Adrenal gland (tissue), 19 donors: Measurements from ENCODE around the gene LDHAL6A. TPM values are rescaled to one million over a fixed set of nuclear protein-coding genes. Genes with fewer than 3 reads are reported as not detected.
"Not testable (repeated sequence)": the region's sequence is repeated elsewhere in the genome, so short reads cannot be mapped to it uniquely, and the experiment has no call there.

ENCODE experiments used
- DNase-seq, 7 donors: peaks; one replicate each; pipeline ENCODE4 v3.0.0-alpha.2; 2019 to 2020
- H3K27ac ChIP-seq, 5 donors: fragments of 200-600 bp; sonication (generic) in 4 of 5; 1 replicate in 3 of 5; 2 replicates in 2 of 5; pipeline versions ENCODE4 v1.5.1 to v1.8.0; 2016 to 2020; ENCODE audit warnings: mild to moderate bottlenecking in 1 of 5
- H3K27me3 ChIP-seq: fragments of 200-600 bp; 2 replicates; pipeline ENCODE4 v1.8.0; 2021
- H3K36me3 ChIP-seq, 2 donors: fragments of 200-600 bp; replicated peaks in 1 of 2; 1 replicate in 1 of 2; 2 replicates in 1 of 2; pipeline versions ENCODE4 v1.5.1 to v1.8.0; 2018 to 2022
- H3K4me1 ChIP-seq, 2 donors: fragments of 200-600 bp; replicated peaks in 1 of 2; 1 replicate in 1 of 2; 2 replicates in 1 of 2; pipeline versions ENCODE4 v1.5.1 to v1.8.0; 2018 to 2021
- H3K4me3 ChIP-seq, 4 donors: fragments of 200-600 bp; sonication (generic) in 3 of 4; one replicate each; pipeline ENCODE4 v1.5.1; 2016 to 2018
- H3K9me3 ChIP-seq, 3 donors: fragments of 200-600 bp; sonication (generic) in 1 of 3; replicated peaks in 1 of 3; 1 replicate in 2 of 3; 2 replicates in 1 of 3; pipeline versions ENCODE4 v1.5.1 to v1.8.0; 2016 to 2021
- POLR2A ChIP-seq, 2 donors: fragments of 450-650 bp; IDR thresholded peaks; one replicate each; pipeline ENCODE4 v1.6.1; 2017; ENCODE audit warnings: antibody characterized with exemption in 2 of 2, mild to moderate bottlenecking in 2 of 2, moderate library complexity in 1 of 2
- WGBS, 4 donors: extraction: QIAGEN DNeasy Blood & Tissue Kit in 2 of 4; methylation state at CpG; one replicate each; pipeline versions ENCODE4 v1.1.5 to v1.1.7; 2013 to 2017; 5-methylcytosine and 5-hydroxymethylcytosine counted together
- intact Hi-C, 2 donors: fragments of 100-400 bp; cut with DNase I; formaldehyde crosslinking; loops; one replicate each; pipeline versions ENCODE4 v1.14.1 to v1.15.0; 2022 to 2023
- long read RNA-seq, 10 donors: library from polyadenylated mRNA in 3 of 10; unstranded in 2 of 10; stranded (forward) in 1 of 10; transcript quantifications; one replicate each; pipeline ENCODE4 v2.0.0 and lab custom pipeline, GENCODE V29; 2021 to 2026
- polyA plus RNA-seq, 3 donors: library from polyadenylated mRNA; stranded (reverse); fragments of 200-250 nt in 2 of 3; fragments of 350-450 nt in 1 of 3; fragmentation: Illumina TruSeq in 1 of 3; extraction: RNeasy Lipid Tissue Mini Kit (QIAGEN cat#74804) in 1 of 3; gene quantifications; one replicate each; pipeline ENCODE4 v1.2.3, GENCODE V29; 2013 to 2014
- total RNA-seq, 9 donors: library from RNA; depleted of rRNA in 4 of 9; stranded (reverse); fragments of >200 nt in 4 of 9; fragments of 120-200 nt in 1 of 9; fragmentation: NEBNext Ultra II Directional in 1 of 9; extraction: Animal tissue kit (Norgen Biotek cat#: 25700) in 1 of 9; gene quantifications; one replicate each; pipeline versions ENCODE4 v1.1.0 to v1.2.4, GENCODE V29; 2013 to 2023
- TF ChIP-seq, protein P1 (sequence below), 6 experiments: fragments of 450-650 bp in 4 of 6; fragments of 200-600 bp in 2 of 6; sonication (generic) in 1 of 6; IDR thresholded peaks; 1 replicate in 5 of 6; 2 replicates in 1 of 6; pipeline versions ENCODE4 v1.5.1 to v1.8.0; 2016 to 2021; ENCODE audit warnings: antibody characterized with exemption in 6 of 6, mild to moderate bottlenecking in 2 of 6, moderate library complexity in 1 of 6
- donor health status: healthy with polysubstance abuse.
- donor health status: Bipolar disorder and iron deficiency.
- donor health status: DM: yes; HTN: yes; CAD: no.
- donor health status: DM: no; HTN: no; CAD: no.
- donor health status: DM: no; HTN: no; CAD: no.
- donor health status: DM: yes; HTN: yes; CAD: no.

The LDHAL6A gene
- total RNA-seq (1 to 10 TPM in 1 of 9 donors, not detected in 8; 1.4 TPM), polyA plus RNA-seq (under 1 TPM in 2 of 3 donors, not detected in 1; 0.08 to 0.13 TPM)
- long read RNA-seq, donor 1, partial matches to known transcripts, result 272 of 277 reads
- long read RNA-seq, donor 1, other reads (novel, unspliced or antisense), result 5 of 277 reads
- long read RNA-seq, donor 2, partial matches to known transcripts, result 323 of 428 reads
- long read RNA-seq, donor 2, other reads (novel, unspliced or antisense), result 105 of 428 reads
- long read RNA-seq, donor 3, partial matches to known transcripts, result 114 of 216 reads
- long read RNA-seq, donor 3, other reads (novel, unspliced or antisense), result 102 of 216 reads
- long read RNA-seq, donor 4, result 0 reads
- long read RNA-seq, donor 5, result 0 reads
- long read RNA-seq, donor 6, partial matches to known transcripts, result 0 of 1 reads
- long read RNA-seq, donor 6, other reads (novel, unspliced or antisense), result 1 of 1 reads
- long read RNA-seq, donor 7, partial matches to known transcripts, result 137 of 137 reads
- long read RNA-seq, donor 7, other reads (novel, unspliced or antisense), result 0 of 137 reads
- long read RNA-seq, donor 8, partial matches to known transcripts, result 286 of 296 reads
- long read RNA-seq, donor 8, other reads (novel, unspliced or antisense), result 9 of 296 reads
- long read RNA-seq, donor 9, partial matches to known transcripts, result 256 of 262 reads
- long read RNA-seq, donor 9, other reads (novel, unspliced or antisense), result 6 of 262 reads
- long read RNA-seq, donor 10, result 0 reads

DNA sequence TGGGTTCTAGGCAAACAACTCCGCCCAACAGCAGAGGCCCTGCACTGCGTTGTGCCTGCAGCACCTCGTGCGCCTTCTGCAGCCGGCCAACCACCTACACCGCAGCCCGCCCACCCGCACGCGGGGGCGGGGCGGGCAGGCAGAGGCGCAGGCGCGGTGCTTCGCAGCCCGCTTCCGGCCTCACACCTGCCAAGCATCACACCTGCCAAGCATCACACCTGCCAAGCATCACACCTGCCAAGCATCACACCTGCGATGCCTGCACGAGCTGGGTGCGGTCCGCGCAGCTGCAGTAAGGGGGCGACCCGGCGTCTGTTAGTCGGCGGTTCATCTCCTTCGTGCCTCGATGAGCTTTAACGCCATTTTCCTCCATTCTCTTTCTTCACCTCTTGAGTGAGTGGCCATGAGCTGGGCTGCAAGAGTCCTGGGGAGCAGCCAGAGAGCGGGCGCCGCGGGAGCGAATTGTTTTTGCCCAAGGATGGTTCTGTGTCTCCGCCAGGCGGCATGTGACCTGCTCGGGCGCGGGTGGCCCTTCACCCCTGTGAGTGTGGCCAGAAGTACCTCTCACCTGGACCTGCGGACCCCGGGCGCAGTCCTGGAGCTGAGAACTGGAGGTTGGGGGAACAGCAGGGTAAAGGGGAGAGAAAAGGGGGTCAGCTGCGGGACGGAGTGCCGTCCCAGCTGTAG, at the start of gene LDHAL6A:
Gene LDHAL6A, plus strand, starts transcription at position 171 of the 687 bp plus-strand sequence. CDS start 825 bp downstream, outside the sequence.
- Histone ChIP-seq H3K27ac (no peak within 1 kb of the TSS), H3K4me3 (no peak within 1 kb of the TSS), H3K9me3 (no peaks in the 10 kb centered on the region), H3K4me1 (peaks cover 0 to 3% of the 10 kb centered on the region in 2 donors), H3K27me3 (peaks cover 11% of the 10 kb centered on the region), H3K36me3 (no peaks in the 10 kb centered on the region)
- TF ChIP-seq, protein P1, sequence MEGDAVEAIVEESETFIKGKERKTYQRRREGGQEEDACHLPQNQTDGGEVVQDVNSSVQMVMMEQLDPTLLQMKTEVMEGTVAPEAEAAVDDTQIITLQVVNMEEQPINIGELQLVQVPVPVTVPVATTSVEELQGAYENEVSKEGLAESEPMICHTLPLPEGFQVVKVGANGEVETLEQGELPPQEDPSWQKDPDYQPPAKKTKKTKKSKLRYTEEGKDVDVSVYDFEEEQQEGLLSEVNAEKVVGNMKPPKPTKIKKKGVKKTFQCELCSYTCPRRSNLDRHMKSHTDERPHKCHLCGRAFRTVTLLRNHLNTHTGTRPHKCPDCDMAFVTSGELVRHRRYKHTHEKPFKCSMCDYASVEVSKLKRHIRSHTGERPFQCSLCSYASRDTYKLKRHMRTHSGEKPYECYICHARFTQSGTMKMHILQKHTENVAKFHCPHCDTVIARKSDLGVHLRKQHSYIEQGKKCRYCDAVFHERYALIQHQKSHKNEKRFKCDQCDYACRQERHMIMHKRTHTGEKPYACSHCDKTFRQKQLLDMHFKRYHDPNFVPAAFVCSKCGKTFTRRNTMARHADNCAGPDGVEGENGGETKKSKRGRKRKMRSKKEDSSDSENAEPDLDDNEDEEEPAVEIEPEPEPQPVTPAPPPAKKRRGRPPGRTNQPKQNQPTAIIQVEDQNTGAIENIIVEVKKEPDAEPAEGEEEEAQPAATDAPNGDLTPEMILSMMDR (IDR thresholded peaks at IDR 0.05), result no peak
- TF ChIP-seq POLR2A (IDR thresholded peaks at IDR 0.05), result no peak
- DNase-seq, result no peak
- intact Hi-C loops, result no loop called here
- 48 to 85% (median 66%) methylated on average over 26 to 47 of the region's 47 CpGs for WGBS, 4 donors

DNA sequence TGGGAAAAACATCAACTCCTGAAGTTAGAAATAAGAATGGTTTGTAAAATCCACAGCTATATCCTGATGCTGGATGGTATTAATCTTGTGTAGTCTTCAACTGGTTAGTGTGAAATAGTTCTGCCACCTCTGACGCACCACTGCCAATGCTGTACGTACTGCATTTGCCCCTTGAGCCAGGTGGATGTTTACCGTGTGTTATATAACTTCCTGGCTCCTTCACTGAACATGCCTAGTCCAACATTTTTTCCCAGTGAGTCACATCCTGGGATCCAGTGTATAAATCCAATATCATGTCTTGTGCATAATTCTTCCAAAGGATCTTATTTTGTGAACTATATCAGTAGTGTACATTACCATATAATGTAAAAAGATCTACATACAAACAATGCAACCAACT, 48.3 kb upstream of the LDHAL6A start:
- not testable (repeated sequence) for H3K4me1 ChIP-seq, H3K27me3 ChIP-seq, H3K9me3 ChIP-seq, H3K4me3 ChIP-seq
- intact Hi-C loops, result loop anchor here in 1 of 2 donors (10.0 kb wide), 1 partner anchor 107 kb away; no protein-coding TSS in a partner anchor
- Histone ChIP-seq H3K36me3 (peaks cover 0 to 64% of the 10 kb centered on the region in 2 donors), H3K27ac (peak overlapping the region in 2 of 5 donors; percentile 43 to 53)
- WGBS, 4 donors, result 32 to 49% (median 40%) methylated on average over 3 of the region's 3 CpGs
- peak in 2 of 7 donors; percentile 35 to 47 for DNase-seq

DNA sequence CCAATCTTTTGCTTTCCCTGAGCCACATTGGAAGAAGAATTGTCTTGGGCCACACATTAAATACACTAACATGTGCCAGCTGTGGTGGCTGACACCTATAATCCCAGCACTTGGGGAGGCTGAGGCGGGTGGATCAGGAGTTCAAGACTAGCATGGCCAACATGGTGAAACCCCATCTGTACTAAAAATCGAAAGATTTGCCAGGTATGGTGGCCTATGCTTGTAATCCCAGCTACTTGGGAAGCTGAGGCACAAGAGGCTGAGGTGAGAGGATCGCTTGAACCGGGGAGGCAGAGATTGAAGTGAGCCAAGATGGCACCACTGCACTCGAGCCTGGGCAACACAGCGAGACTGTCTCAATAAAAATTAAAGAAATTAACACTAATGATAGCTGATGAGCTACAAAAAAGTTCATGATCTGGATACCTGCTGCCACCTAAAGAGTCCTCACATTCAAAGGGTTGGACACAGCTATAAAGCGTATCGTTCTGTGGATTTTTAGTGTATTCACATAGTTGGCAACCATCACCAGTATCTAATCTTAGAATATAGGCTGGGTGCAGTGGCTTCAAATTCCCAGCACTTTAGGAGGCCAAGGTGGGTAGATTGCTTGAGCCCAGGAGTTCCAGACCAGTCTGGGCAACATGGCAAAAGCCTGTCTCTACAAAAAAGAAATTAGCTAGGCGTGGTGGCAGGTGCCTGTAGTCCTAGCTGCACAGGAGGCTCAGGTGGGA, 46.9 kb upstream of the LDHAL6A start:
- WGBS, 4 donors, result 95 to 96% (median 95%) methylated on average over 9 of the region's 9 CpGs
- no peaks in the 10 kb centered on the region for H3K4me1 ChIP-seq
- no peak for DNase-seq
- H3K4me3 ChIP-seq, result no peak overlapping the region
- no peaks in the 10 kb centered on the region for H3K9me3 ChIP-seq
- no peak overlapping the region for H3K27ac ChIP-seq
- TF ChIP-seq, protein P1 (IDR thresholded peaks at IDR 0.05), result no peak
- TF ChIP-seq POLR2A (IDR thresholded peaks at IDR 0.05), result peak in 1 of 2 donors; percentile 2
- no peaks in the 10 kb centered on the region for H3K27me3 ChIP-seq
- H3K36me3 ChIP-seq, result peaks cover 0 to 50% of the 10 kb centered on the region in 2 donors
- intact Hi-C loops, result loop anchor here in 1 of 2 donors (10.0 kb wide), 1 partner anchor 106 kb away; no protein-coding TSS in a partner anchor

DNA sequence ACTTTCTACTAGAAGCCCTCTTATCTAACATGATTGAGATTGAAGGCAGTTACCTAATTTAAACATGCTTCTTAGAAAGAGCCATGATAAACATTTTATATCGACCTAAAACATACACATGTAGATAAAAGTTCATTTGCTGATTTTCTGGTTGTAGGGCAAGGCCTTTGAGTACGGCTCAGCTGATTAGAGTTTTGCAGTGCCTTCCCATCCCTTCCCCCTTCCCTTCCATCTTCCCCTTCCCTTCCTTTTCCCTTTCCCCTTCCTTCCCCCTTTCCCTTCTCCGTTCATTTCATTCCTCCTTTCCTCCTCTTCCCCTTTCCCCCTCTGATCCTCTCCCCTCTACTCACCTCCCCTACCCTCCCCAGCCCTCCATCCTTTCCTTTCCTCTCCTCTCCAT, 39.2 kb upstream of the LDHAL6A start:
- no peak overlapping the region for H3K4me3 ChIP-seq
- TF ChIP-seq POLR2A (IDR thresholded peaks at IDR 0.05), result no peak
- TF ChIP-seq, protein P1 (IDR thresholded peaks at IDR 0.05), result no peak
- no peaks in the 10 kb centered on the region for H3K9me3 ChIP-seq
- intact Hi-C loops, result no loop called here
- WGBS, 4 donors, result 73 to 87% (median 84%) methylated on average over 3 of the region's 3 CpGs
- no peak overlapping the region for H3K27ac ChIP-seq
- H3K27me3 ChIP-seq, result no peaks in the 10 kb centered on the region
- H3K4me1 ChIP-seq, result no peaks in the 10 kb centered on the region
- DNase-seq, result no peak
- H3K36me3 ChIP-seq, result no peaks in the 10 kb centered on the region
